HEK293T (cell line): ENCODE results near the gene R3HDM2.

ENCODE experiments used
- ARNT ChIP-seq: fragments of 450-650 bp; IDR thresholded peaks from 2 replicates; pipeline ENCODE4 v1.6.1; 2017; ENCODE audit warnings: mild to moderate bottlenecking
- BHLHE40 ChIP-seq: fragments of 450-650 bp; IDR thresholded peaks from 2 replicates; pipeline ENCODE4 v1.6.1; 2016; ENCODE audit warnings: mild to moderate bottlenecking, moderate library complexity, borderline replicate concordance
- FOXA1 ChIP-seq: fragments of 450-650 bp; IDR thresholded peaks from 2 replicates; pipeline ENCODE4 v1.6.1; 2016; ENCODE audit warnings: mild to moderate bottlenecking
- FOXM1 ChIP-seq: fragments of 450-650 bp; IDR thresholded peaks from 2 replicates; pipeline ENCODE4 v1.6.1; 2017; ENCODE audit warnings: mild to moderate bottlenecking, borderline replicate concordance
- HDGF ChIP-seq: fragments of 450-650 bp; IDR thresholded peaks from 2 replicates; pipeline ENCODE4 v1.6.1; 2017; ENCODE audit warnings: antibody characterized with exemption, borderline replicate concordance
- L3MBTL2 ChIP-seq: fragments of 450-650 bp; conservative IDR thresholded peaks from 2 replicates; pipeline ENCODE4 v1.6.1; 2016; ENCODE audit warnings: mild to moderate bottlenecking
- LEF1 ChIP-seq: fragments of 450-650 bp; IDR thresholded peaks from 2 replicates; pipeline ENCODE4 v1.6.1; 2017; ENCODE audit warnings: mild to moderate bottlenecking, borderline replicate concordance
- NFRKB ChIP-seq: fragments of 450-650 bp; IDR thresholded peaks from 2 replicates; pipeline ENCODE4 v1.6.1; 2016; ENCODE audit warnings: mild to moderate bottlenecking, moderate library complexity
- SP1 ChIP-seq: fragments of 450-650 bp; IDR thresholded peaks from 2 replicates; pipeline ENCODE4 v1.6.1; 2017
- SUZ12 ChIP-seq: fragments of 450-650 bp; IDR thresholded peaks from 2 replicates; pipeline ENCODE4 v1.6.1; 2016; ENCODE audit warnings: mild to moderate bottlenecking
- TARDBP ChIP-seq: fragments of 450-650 bp; IDR thresholded peaks from 2 replicates; pipeline ENCODE4 v1.6.1; 2016
- ZNF384 ChIP-seq: fragments of 450-650 bp; IDR thresholded peaks from 2 replicates; pipeline ENCODE4 v1.6.1; 2016

GRCh38 chr12:57255916-57256315 lies 174.9 kb downstream of the R3HDM2 start:
- TF ChIP-seq FOXM1: no peak
- no peak for TF ChIP-seq SP1
- TF ChIP-seq HDGF: no peak
- no peak for TF ChIP-seq TARDBP
- no peak for TF ChIP-seq SUZ12
- TF ChIP-seq FOXA1: no peak
- TF ChIP-seq ZNF384: no peak
- no peak for TF ChIP-seq BHLHE40
- TF ChIP-seq NFRKB: no peak
- no peak for TF ChIP-seq ARNT
- no peak for TF ChIP-seq LEF1
- no peak for TF ChIP-seq L3MBTL2
